Measurements from ENCODE around the gene HLCS. TPM values are rescaled to one million over a fixed set of nuclear protein-coding genes. Genes with fewer than 3 reads are reported as not detected.
"Not testable (repeated sequence)": the region's sequence is repeated elsewhere in the genome, so short reads cannot be mapped to it uniquely, and the experiment has no call there.

HLCS gene
- total RNA-seq, 2 donors from 2014 or later, result 40.9 to 41.8 TPM

- intact Hi-C loops (cut with DNase I), result loop anchor here (10.0 kb wide), 1 partner anchor 339 kb away; no protein-coding TSS in a partner anchor
- TF ChIP-seq, protein P1, sequence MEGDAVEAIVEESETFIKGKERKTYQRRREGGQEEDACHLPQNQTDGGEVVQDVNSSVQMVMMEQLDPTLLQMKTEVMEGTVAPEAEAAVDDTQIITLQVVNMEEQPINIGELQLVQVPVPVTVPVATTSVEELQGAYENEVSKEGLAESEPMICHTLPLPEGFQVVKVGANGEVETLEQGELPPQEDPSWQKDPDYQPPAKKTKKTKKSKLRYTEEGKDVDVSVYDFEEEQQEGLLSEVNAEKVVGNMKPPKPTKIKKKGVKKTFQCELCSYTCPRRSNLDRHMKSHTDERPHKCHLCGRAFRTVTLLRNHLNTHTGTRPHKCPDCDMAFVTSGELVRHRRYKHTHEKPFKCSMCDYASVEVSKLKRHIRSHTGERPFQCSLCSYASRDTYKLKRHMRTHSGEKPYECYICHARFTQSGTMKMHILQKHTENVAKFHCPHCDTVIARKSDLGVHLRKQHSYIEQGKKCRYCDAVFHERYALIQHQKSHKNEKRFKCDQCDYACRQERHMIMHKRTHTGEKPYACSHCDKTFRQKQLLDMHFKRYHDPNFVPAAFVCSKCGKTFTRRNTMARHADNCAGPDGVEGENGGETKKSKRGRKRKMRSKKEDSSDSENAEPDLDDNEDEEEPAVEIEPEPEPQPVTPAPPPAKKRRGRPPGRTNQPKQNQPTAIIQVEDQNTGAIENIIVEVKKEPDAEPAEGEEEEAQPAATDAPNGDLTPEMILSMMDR (IDR thresholded peaks at IDR 0.05), result no peak
- TF ChIP-seq POLR2A (IDR thresholded peaks at IDR 0.05) (no peak), POLR2AphosphoS5 (IDR thresholded peaks at IDR 0.05) (no peak)
- 28% methylated on average over 65 of the region's 76 CpGs for WGBS
- H3K4me3 ChIP-seq, result peak overlapping the region; percentile 38 to 53
- H3K36me3 ChIP-seq, result no peaks in the 10 kb centered on the region
- H3K27ac ChIP-seq, result no peak overlapping the region
- no peaks in the 10 kb centered on the region for H3K4me1 ChIP-seq (replicated peaks)
- no peaks in the 10 kb centered on the region for H3K9me3 ChIP-seq
- H3K27me3 ChIP-seq (replicated peaks; ENCODE audit: insufficient read depth), result no peaks in the 10 kb centered on the region
- no peak for DNase-seq (ENCODE audit: low spot score)
These were observed 39.3 kb upstream of the HLCS start for GRCh38 chr21:37005548-37006485.

GRCh38 chr21:37003917-37004316, 37.4 kb upstream of the HLCS start:
- not testable (repeated sequence) for H3K27ac ChIP-seq; H3K9me3 ChIP-seq; H3K27me3 ChIP-seq (replicated peaks; ENCODE audit: insufficient read depth); DNase-seq (ENCODE audit: low spot score); H3K36me3 ChIP-seq; H3K4me1 ChIP-seq (replicated peaks); H3K4me3 ChIP-seq
- intact Hi-C loops (cut with DNase I), result loop anchor here (10.0 kb wide), 1 partner anchor 341 kb away; no protein-coding TSS in a partner anchor
- 76% methylated on average over 3 of the region's 3 CpGs for WGBS

DNA sequence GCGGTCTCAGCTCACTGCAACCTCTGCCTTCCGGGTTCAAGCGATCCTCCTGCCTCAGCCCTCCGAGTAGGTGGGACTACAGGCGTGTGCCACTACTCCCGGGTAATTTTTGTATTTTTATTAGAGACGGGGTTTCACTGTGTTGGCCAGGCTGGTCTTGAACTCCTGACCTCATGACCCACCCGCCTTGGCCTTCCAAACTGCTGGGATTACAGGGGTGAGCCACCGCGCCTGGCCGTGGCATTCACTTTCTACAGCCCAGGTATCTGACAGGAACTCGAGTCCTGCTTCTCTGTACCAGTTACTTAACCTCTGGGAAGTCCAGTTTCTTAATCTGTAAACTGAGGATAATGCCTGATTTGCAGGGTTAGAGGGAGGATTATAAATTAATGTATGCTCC, 36.4 kb upstream of the HLCS start:
- not testable (repeated sequence) for DNase-seq (ENCODE audit: low spot score); H3K27ac ChIP-seq; H3K9me3 ChIP-seq; H3K4me3 ChIP-seq; H3K4me1 ChIP-seq (replicated peaks); H3K36me3 ChIP-seq; H3K27me3 ChIP-seq (replicated peaks; ENCODE audit: insufficient read depth)
- 89% methylated on average over 12 of the region's 12 CpGs for WGBS
- intact Hi-C loops (cut with DNase I), result loop anchor here (10.0 kb wide), 1 partner anchor 342 kb away; no protein-coding TSS in a partner anchor

DNA sequence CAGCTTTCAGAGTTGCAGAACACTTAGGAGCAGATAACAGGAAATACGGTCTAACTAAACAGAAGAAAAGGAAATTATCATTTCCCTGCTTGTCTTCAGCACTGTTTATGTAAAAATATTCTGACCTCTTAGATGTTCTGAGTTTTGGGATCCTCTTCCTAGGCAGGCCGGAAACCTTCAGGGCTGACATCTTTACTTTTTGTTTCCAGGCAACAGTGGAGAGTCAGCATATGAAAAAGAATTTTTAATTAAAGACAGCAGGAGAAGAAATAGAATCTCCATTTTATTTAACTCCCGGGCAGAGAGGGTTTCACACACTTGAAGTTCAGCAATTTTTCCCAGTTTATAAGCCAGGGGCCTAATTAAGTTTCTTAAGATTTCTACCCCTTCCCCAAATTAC, 35.0 kb upstream of the HLCS start:
- Histone ChIP-seq H3K9me3 (no peaks in the 10 kb centered on the region), H3K4me1 (replicated peaks) (no peaks in the 10 kb centered on the region), H3K27me3 (replicated peaks; ENCODE audit: insufficient read depth) (no peaks in the 10 kb centered on the region), H3K36me3 (no peaks in the 10 kb centered on the region), H3K27ac (no peak overlapping the region), H3K4me3 (no peak overlapping the region)
- intact Hi-C loops (cut with DNase I), result loop anchor here (10.0 kb wide), 1 partner anchor 343 kb away; no protein-coding TSS in a partner anchor
- TF ChIP-seq, protein P1 (IDR thresholded peaks at IDR 0.05), result no peak
- TF ChIP-seq POLR2AphosphoS5 (IDR thresholded peaks at IDR 0.05) (no peak), POLR2A (IDR thresholded peaks at IDR 0.05) (no peak)
- DNase-seq (ENCODE audit: low spot score), result no peak
- WGBS, result 38% methylated on average over 3 of the region's 3 CpGs

DNA sequence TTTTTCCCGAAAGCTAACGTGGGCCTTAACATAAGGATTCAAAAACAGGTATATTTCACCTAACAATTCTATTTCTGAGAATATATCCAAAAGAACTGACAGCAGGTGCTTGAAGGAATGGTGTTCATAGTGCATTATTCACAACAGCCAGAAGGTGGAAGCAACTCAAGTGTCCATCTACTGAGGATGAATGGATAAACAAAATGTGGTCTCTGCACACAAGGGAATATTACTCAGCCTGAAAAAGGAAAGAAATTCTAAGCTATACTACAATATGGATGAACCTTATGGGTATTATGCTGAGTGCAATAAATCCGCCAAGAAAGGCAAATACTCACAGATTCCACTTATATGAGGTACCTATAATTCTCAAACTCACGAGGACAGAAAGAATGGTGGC, 33.9 kb upstream of the HLCS start:
- TF ChIP-seq, protein P1 (IDR thresholded peaks at IDR 0.05), result no peak
- TF ChIP-seq POLR2AphosphoS5 (IDR thresholded peaks at IDR 0.05) (no peak), POLR2A (IDR thresholded peaks at IDR 0.05) (no peak)
- WGBS, result 75% methylated on average over 4 of the region's 4 CpGs

More for the DNA sequence above, 33.9 kb upstream of the HLCS start:
- Histone ChIP-seq H3K9me3 (no peaks in the 10 kb centered on the region), H3K4me1 (replicated peaks) (no peaks in the 10 kb centered on the region), H3K36me3 (no peaks in the 10 kb centered on the region), H3K27me3 (replicated peaks; ENCODE audit: insufficient read depth) (no peaks in the 10 kb centered on the region), H3K4me3 (no peak overlapping the region), H3K27ac (no peak overlapping the region)
- no peak for DNase-seq (ENCODE audit: low spot score)
- intact Hi-C loops (cut with DNase I), result loop anchor here (10.0 kb wide), 1 partner anchor 344 kb away; no protein-coding TSS in a partner anchor

Data from prostate gland (tissue), 2 donors.